ENCODE data around the gene MOB1B.
"Not testable (repeated sequence)": the region's sequence is repeated elsewhere in the genome, so short reads cannot be mapped to it uniquely, and the experiment has no call there.

The MOB1B gene

DNA sequence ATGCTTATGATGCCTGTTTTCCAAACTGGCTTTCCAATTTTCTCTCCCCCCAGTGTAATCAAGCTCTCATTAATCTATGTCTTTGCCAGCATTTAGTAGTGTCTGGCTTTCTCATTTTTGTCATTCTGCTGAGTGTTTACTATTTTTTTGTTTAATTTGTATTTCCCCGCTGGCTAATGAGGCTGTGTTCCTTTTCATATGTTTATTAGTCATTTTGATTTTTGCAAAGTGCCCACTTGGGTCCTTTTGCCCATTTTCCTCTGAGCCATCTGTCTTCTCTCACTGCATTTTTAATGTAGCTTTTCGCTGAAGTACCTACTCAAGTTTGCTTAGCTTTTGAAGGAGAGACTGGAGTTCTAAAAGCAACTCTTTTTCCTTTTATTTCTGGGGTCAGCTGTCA is 106.0 kb downstream of the MOB1B start:
- Mint-ChIP-seq H3K27ac (no peak overlapping the region), H3K36me3 (ENCODE audit: low read depth) (peaks cover 30% of the 10 kb centered on the region), H3K4me3 (no peak overlapping the region), H3K9me3 (peaks cover 13% of the 10 kb centered on the region), H3K27me3 (ENCODE audit: low read depth) (no peaks in the 10 kb centered on the region), H3K4me1 (peaks cover 10% of the 10 kb centered on the region)
- TF ChIP-seq, protein P1, sequence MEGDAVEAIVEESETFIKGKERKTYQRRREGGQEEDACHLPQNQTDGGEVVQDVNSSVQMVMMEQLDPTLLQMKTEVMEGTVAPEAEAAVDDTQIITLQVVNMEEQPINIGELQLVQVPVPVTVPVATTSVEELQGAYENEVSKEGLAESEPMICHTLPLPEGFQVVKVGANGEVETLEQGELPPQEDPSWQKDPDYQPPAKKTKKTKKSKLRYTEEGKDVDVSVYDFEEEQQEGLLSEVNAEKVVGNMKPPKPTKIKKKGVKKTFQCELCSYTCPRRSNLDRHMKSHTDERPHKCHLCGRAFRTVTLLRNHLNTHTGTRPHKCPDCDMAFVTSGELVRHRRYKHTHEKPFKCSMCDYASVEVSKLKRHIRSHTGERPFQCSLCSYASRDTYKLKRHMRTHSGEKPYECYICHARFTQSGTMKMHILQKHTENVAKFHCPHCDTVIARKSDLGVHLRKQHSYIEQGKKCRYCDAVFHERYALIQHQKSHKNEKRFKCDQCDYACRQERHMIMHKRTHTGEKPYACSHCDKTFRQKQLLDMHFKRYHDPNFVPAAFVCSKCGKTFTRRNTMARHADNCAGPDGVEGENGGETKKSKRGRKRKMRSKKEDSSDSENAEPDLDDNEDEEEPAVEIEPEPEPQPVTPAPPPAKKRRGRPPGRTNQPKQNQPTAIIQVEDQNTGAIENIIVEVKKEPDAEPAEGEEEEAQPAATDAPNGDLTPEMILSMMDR (IDR thresholded peaks at IDR 0.05; ENCODE audit: unreplicated experiment in 3 of 3): no peak

DNA sequence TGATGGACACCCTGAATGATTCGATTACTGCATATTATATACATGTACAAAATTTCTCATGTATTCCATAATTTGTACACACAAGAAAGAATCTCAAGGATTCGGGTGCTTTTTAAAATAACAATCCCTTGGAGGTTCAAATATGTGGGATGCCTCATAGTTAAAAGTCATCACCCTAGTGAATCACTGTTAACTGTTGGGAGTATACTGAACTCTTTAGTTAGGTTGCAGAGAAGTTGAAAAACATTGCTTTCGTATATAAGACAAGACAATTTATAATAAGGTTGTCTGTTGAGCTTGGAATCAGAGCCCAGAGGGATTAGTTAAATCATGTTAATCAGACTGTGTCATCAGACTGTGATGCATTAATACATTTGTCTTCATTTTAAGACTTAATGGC is 106.9 kb downstream of the MOB1B start:
- H3K36me3 Mint-ChIP-seq (ENCODE audit: low read depth): peaks cover 30% of the 10 kb centered on the region
- peaks cover 17% of the 10 kb centered on the region for H3K9me3 Mint-ChIP-seq
- H3K4me1 Mint-ChIP-seq: peaks cover 5% of the 10 kb centered on the region
- H3K4me3 Mint-ChIP-seq: no peak overlapping the region
- TF ChIP-seq, protein P1 (IDR thresholded peaks at IDR 0.05; ENCODE audit: unreplicated experiment in 3 of 3): no peak
- no peak overlapping the region for H3K27ac Mint-ChIP-seq
- no peaks in the 10 kb centered on the region for H3K27me3 Mint-ChIP-seq (ENCODE audit: low read depth)

DNA sequence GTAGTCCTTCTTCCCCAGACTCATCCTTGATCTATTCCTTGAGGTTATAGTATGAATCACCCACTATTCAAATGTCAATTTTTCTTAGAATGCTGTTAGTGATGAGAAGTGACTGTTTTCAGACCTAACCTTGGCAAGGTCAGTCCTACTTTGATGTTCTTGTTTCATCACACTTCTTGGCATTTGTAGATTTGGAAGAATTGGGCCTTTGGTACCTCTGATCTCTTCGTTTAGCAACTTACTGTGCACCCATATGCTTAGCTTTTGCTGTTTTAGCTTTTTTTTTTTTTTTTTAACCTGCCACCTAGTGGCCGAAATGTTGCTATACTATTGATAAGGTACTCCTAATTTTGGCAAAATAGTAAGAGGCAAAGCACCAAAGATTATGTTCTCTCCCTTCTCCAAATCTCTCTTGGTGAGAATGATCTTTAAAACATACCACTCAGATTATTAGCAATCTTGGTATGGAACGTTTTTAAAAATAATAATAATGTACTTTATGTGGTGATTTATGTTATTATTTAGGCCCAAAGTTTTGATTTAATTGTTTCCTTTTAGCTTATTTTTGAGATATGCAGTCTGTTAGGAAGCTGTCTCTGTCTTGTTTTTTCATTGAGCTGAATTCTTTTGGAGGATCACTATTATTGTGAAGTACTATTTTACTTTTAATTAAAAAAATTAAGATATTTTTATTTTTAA is 107.9 kb downstream of the MOB1B start:
- Mint-ChIP-seq H3K27ac (no peak overlapping the region), H3K4me3 (no peak overlapping the region), H3K4me1 (peaks cover 5% of the 10 kb centered on the region), H3K27me3 (ENCODE audit: low read depth) (no peaks in the 10 kb centered on the region), H3K9me3 (peaks cover 26% of the 10 kb centered on the region), H3K36me3 (ENCODE audit: low read depth) (peaks cover 39% of the 10 kb centered on the region)
- TF ChIP-seq, protein P1 (IDR thresholded peaks at IDR 0.05; ENCODE audit: unreplicated experiment in 3 of 3): peak; percentile 69 to 78 (median 71)

DNA sequence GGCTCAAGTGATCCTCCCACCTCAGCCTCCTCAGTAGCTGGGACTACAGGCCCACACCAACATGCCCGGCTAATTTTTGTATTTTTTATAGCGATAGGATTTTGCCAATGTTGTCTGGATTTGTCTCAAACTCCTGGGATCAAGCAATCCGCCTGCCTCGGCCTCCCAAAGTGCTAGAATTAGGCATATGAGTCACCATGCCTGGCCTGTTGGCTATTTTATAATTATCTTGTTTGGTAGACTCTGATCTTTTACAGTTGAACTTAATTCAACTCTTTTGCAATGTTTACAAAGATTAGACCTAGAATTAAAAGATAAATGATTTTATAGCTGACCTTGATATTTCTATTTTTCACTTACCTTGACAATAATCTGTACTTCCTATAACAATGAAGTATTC is 109.3 kb downstream of the MOB1B start:
- Mint-ChIP-seq H3K27ac (no peak overlapping the region), H3K27me3 (ENCODE audit: low read depth) (no peaks in the 10 kb centered on the region), H3K4me1 (peaks cover 5% of the 10 kb centered on the region), H3K4me3 (no peak overlapping the region), H3K36me3 (ENCODE audit: low read depth) (peaks cover 48% of the 10 kb centered on the region), H3K9me3 (peaks cover 34% of the 10 kb centered on the region)
- TF ChIP-seq, protein P1 (IDR thresholded peaks at IDR 0.05; ENCODE audit: unreplicated experiment in 3 of 3): no peak

DNA sequence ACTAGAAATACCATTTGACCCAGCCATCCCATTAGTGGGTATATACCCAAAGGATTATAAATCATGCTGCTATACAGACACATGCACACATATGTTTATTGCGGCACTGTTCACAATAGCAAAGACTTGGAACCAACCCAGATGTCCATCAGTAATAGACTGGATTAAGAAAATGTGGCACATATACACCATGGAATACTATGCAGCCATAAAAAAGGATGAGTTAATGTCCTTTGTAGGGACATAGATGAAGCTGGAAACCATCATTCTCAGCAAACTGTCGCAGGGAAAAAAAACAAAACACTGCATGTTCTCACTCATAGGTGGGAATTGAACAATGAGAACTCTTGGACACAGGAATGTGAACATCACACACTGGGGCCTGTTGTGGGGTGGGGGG is 115.2 kb downstream of the MOB1B start:
- not testable (repeated sequence) for H3K27ac Mint-ChIP-seq; H3K4me3 Mint-ChIP-seq; H3K4me1 Mint-ChIP-seq; H3K27me3 Mint-ChIP-seq (ENCODE audit: low read depth)
- peaks cover 38% of the 10 kb centered on the region for H3K9me3 Mint-ChIP-seq
- peaks cover 53% of the 10 kb centered on the region for H3K36me3 Mint-ChIP-seq (ENCODE audit: low read depth)

DNA sequence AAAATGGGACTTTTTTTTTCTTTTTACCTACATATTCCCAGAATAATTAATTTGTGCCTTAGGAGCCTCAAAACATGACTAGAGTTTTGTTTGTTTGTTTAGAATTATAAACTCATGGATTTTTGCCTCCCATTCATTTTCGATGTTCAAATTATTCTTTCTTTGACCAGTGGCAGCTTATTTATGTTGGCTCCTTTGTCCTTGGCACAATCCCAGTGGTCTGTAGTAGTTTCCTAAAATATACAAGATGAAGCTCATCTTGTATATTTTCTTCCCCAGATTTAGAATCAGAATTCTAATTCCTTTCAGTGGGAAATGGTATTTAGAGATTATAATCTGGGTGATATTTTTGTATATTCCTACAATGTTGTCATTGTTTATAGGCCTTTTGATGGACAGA is 118.4 kb downstream of the MOB1B start:
- Mint-ChIP-seq H3K36me3 (ENCODE audit: low read depth) (peaks cover 40% of the 10 kb centered on the region), H3K9me3 (peaks cover 10% of the 10 kb centered on the region), H3K4me1 (peaks cover 4% of the 10 kb centered on the region), H3K27me3 (ENCODE audit: low read depth) (no peaks in the 10 kb centered on the region), H3K27ac (no peak overlapping the region), H3K4me3 (no peak overlapping the region)
- TF ChIP-seq, protein P1 (IDR thresholded peaks at IDR 0.05; ENCODE audit: unreplicated experiment in 3 of 3): no peak
